ENCODE measurements around the gene OR2M3. TPM values are rescaled to one million over a fixed set of nuclear protein-coding genes. Genes with fewer than 3 reads are reported as not detected.

The OR2M3 gene
- total RNA-seq, 4 donors from 2014 or later, result not detected

- WGBS, result 83% methylated on average over 3 of the region's 11 CpGs
- Histone ChIP-seq H3K4me3 (no peak overlapping the region), H3K27ac (replicated peaks in 1 of 4) (no peak overlapping the region), H3K9me3 (peaks cover 0 to 14% (median 5%) of the 10 kb centered on the region in 4 donors), H3K27me3 (no peaks in the 10 kb centered on the region), H3K4me1 (no peaks in the 10 kb centered on the region), H3K36me3 (no peaks in the 10 kb centered on the region)
- no peak for TF ChIP-seq CTCF (IDR thresholded peaks at IDR 0.05)
- no peak for TF ChIP-seq EP300 (IDR thresholded peaks at IDR 0.05)
- no peak for TF ChIP-seq POLR2A (IDR thresholded peaks at IDR 0.05; ENCODE audit: low read depth)
- TF ChIP-seq POLR2AphosphoS5 (IDR thresholded peaks at IDR 0.05), result no peak
- intact Hi-C loops (cut with DNase I), result no loop called here
- DNase-seq (ENCODE audit: extremely low spot score), result no peak
Observed at GRCh38 chr1:248189026-248189425, 8.0 kb upstream of the OR2M3 start.

- WGBS, result 41% methylated on average over 1 of the region's 1 CpG
- Histone ChIP-seq H3K4me3 (no peak overlapping the region), H3K36me3 (no peaks in the 10 kb centered on the region), H3K9me3 (peaks cover 0 to 14% (median 5%) of the 10 kb centered on the region in 4 donors), H3K27ac (replicated peaks in 1 of 4) (no peak overlapping the region), H3K27me3 (no peaks in the 10 kb centered on the region), H3K4me1 (no peaks in the 10 kb centered on the region)
- TF ChIP-seq EP300 (IDR thresholded peaks at IDR 0.05) (no peak), CTCF (IDR thresholded peaks at IDR 0.05) (no peak), POLR2AphosphoS5 (IDR thresholded peaks at IDR 0.05) (no peak), POLR2A (IDR thresholded peaks at IDR 0.05; ENCODE audit: low read depth) (no peak)
- DNase-seq (ENCODE audit: extremely low spot score), result no peak
- intact Hi-C loops (cut with DNase I), result no loop called here
Observed at GRCh38 chr1:248194117-248194516, 2.9 kb upstream of the OR2M3 start.

- no peak for TF ChIP-seq CTCF (IDR thresholded peaks at IDR 0.05)
- TF ChIP-seq POLR2A (IDR thresholded peaks at IDR 0.05; ENCODE audit: low read depth), result no peak
- no peak for TF ChIP-seq POLR2AphosphoS5 (IDR thresholded peaks at IDR 0.05)
- no peak for TF ChIP-seq EP300 (IDR thresholded peaks at IDR 0.05)
- H3K27me3 ChIP-seq, result no peaks in the 10 kb centered on the region
- DNase-seq (ENCODE audit: extremely low spot score), result no peak
- H3K4me1 ChIP-seq, result no peaks in the 10 kb centered on the region
- H3K4me3 ChIP-seq, result no peak overlapping the region
- no peak overlapping the region for H3K27ac ChIP-seq (replicated peaks in 1 of 4)
- intact Hi-C loops (cut with DNase I), result no loop called here
- 96% methylated on average over 1 of the region's 1 CpG for WGBS
- no peaks in the 10 kb centered on the region for H3K36me3 ChIP-seq
- peaks cover 0 to 7% (median 0%) of the 10 kb centered on the region in 4 donors for H3K9me3 ChIP-seq
Observed at GRCh38 chr1:248215880-248216279, 18.8 kb downstream of the OR2M3 start.

GRCh38 chr1:248225537-248225936 lies 28.5 kb downstream of the OR2M3 start:
- no peak overlapping the region for H3K27ac ChIP-seq (replicated peaks in 1 of 4)
- no peaks in the 10 kb centered on the region for H3K36me3 ChIP-seq
- H3K9me3 ChIP-seq, result peaks cover 0 to 5% (median 0%) of the 10 kb centered on the region in 4 donors
- intact Hi-C loops (cut with DNase I), result no loop called here
- TF ChIP-seq CTCF (IDR thresholded peaks at IDR 0.05), result no peak
- no peak for TF ChIP-seq EP300 (IDR thresholded peaks at IDR 0.05)
- no peak for TF ChIP-seq POLR2AphosphoS5 (IDR thresholded peaks at IDR 0.05)
- TF ChIP-seq POLR2A (IDR thresholded peaks at IDR 0.05; ENCODE audit: low read depth), result no peak
- DNase-seq (ENCODE audit: extremely low spot score), result no peak
- H3K27me3 ChIP-seq, result no peaks in the 10 kb centered on the region
- 71% methylated on average over 1 of the region's 1 CpG for WGBS
- no peak overlapping the region for H3K4me3 ChIP-seq
- no peaks in the 10 kb centered on the region for H3K4me1 ChIP-seq

GRCh38 chr1:248229360-248229908 lies 32.4 kb downstream of the OR2M3 start:
- no peaks in the 10 kb centered on the region for H3K4me1 ChIP-seq
- no peak for DNase-seq (ENCODE audit: extremely low spot score)
- no peak overlapping the region for H3K27ac ChIP-seq (replicated peaks in 1 of 4)
- no peak overlapping the region for H3K4me3 ChIP-seq
- no peaks in the 10 kb centered on the region for H3K27me3 ChIP-seq
- H3K36me3 ChIP-seq, result no peaks in the 10 kb centered on the region
- 60% methylated on average over 5 of the region's 6 CpGs for WGBS
- peaks cover 0 to 5% (median 1%) of the 10 kb centered on the region in 4 donors for H3K9me3 ChIP-seq
- TF ChIP-seq CTCF (IDR thresholded peaks at IDR 0.05) (no peak), POLR2A (IDR thresholded peaks at IDR 0.05; ENCODE audit: low read depth) (no peak), EP300 (IDR thresholded peaks at IDR 0.05) (no peak), POLR2AphosphoS5 (IDR thresholded peaks at IDR 0.05) (no peak)
- intact Hi-C loops (cut with DNase I), result no loop called here

Measured in esophagus muscularis mucosa (tissue), 4 donors.